HCT116 (cell line): ENCODE results near the gene KRT77.

ENCODE experiments used
- EZH2 ChIP-seq: fragments of 200-600 bp; sonication (generic); IDR thresholded peaks from 2 replicates; pipeline ENCODE4 v1.6.1; 2017; ENCODE audit warnings: antibody characterized with exemption, mixed run types
- JUND ChIP-seq: IDR thresholded peaks from 2 replicates; pipeline ENCODE4 v1.6.1; 2012
- POLR2A ChIP-seq: IDR thresholded peaks from 2 replicates; pipeline ENCODE4 v1.7.0; 2011; ENCODE audit warnings: borderline replicate concordance; ENCODE audit not compliant: insufficient read depth, insufficient read length; ENCODE audit errors: extremely low read depth
- SIN3A ChIP-seq: IDR thresholded peaks from 2 replicates; pipeline ENCODE4 v1.6.1; 2012; ENCODE audit warnings: low read depth
- SP1 ChIP-seq: IDR thresholded peaks from 2 replicates; pipeline ENCODE4 v1.6.1; 2012; ENCODE audit warnings: low read depth
- TF ChIP-seq, protein P1 (sequence below), 3 experiments: fragments of 200-600 bp in 1 of 3; sonication (generic) in 1 of 3; IDR thresholded peaks in 2 of 3; conservative IDR thresholded peaks in 1 of 3; 2 replicates each; pipeline ENCODE4 v1.5.1; 2012 to 2017; ENCODE audit warnings: low read depth in 2 of 3, low read length in 2 of 3, antibody characterized with exemption in 1 of 3, borderline replicate concordance in 1 of 3, control low read depth in 1 of 3, mild to moderate bottlenecking in 1 of 3, mixed read lengths in 1 of 3, mixed run types in 1 of 3, moderate library complexity in 1 of 3; ENCODE audit not compliant: insufficient read depth in 1 of 3

DNA sequence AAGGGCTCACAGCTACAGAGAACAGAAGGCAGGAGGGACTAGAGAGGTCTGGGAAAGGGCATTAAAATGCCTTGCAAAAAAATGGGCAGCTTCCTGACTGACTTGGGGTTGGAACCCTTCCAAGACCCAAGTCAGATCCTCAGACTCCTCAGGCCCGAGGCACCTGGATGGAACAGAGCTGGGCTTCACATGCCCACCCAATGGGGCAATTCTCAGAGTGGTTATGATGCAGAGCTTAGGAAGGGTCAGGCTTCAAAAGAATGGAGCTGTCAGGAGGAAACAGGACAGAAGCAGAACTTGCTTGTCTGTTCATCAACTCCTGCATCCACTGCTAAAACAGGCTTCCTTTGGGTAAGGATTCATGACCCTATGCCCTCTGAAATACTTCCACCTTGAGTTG lies 13.4 kb downstream of the KRT77 start:
- no peak for TF ChIP-seq POLR2A
- TF ChIP-seq, protein P1, sequence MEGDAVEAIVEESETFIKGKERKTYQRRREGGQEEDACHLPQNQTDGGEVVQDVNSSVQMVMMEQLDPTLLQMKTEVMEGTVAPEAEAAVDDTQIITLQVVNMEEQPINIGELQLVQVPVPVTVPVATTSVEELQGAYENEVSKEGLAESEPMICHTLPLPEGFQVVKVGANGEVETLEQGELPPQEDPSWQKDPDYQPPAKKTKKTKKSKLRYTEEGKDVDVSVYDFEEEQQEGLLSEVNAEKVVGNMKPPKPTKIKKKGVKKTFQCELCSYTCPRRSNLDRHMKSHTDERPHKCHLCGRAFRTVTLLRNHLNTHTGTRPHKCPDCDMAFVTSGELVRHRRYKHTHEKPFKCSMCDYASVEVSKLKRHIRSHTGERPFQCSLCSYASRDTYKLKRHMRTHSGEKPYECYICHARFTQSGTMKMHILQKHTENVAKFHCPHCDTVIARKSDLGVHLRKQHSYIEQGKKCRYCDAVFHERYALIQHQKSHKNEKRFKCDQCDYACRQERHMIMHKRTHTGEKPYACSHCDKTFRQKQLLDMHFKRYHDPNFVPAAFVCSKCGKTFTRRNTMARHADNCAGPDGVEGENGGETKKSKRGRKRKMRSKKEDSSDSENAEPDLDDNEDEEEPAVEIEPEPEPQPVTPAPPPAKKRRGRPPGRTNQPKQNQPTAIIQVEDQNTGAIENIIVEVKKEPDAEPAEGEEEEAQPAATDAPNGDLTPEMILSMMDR (IDR thresholded peaks at IDR 0.05 in 2 of 3, conservative IDR thresholded peaks at IDR 0.05 in 1 of 3; ENCODE audit: borderline replicate concordance in 1 of 3, insufficient read depth in 1 of 3, low read depth in 2 of 3, low read length in 2 of 3), result no peak
- TF ChIP-seq JUND, result no peak
- no peak for TF ChIP-seq SP1
- no peak for TF ChIP-seq EZH2
- TF ChIP-seq SIN3A, result no peak
